CD4-positive, alpha-beta T cell treated with Interleukin-6 at 100 ng/mL for 8 hours (primary cell): ENCODE data around the gene DSC2.
"Not testable (repeated sequence)": the region's sequence is repeated elsewhere in the genome, so short reads cannot be mapped to it uniquely, and the experiment has no call there.

Source experiments
- DNase-seq: peaks from one replicate; pipeline ENCODE4 v3.0.0-alpha.2; 2020; ENCODE audit warnings: mixed read lengths, low spot score

Gene DSC2

GRCh38 chr18:31042406-31043181 lies 59.6 kb downstream of the DSC2 start, which contains the start of gene DSC3:
Gene DSC3 (minus strand): TSS chr18:31042742. CDS start chr18:31042660, 82 bp downstream.
- no peak for DNase-seq

- no peak for DNase-seq
Observed at GRCh38 chr18:31042084-31042405, 60.2 kb downstream of the DSC2 start.

- DNase-seq: no peak
Observed at GRCh38 chr18:31041271-31042083, 60.7 kb downstream of the DSC2 start.

- DNase-seq: no peak
Observed at GRCh38 chr18:31040686-31041270, 61.4 kb downstream of the DSC2 start.

GRCh38 chr18:31039426-31039825 lies 62.8 kb downstream of the DSC2 start:
- DNase-seq: no peak

GRCh38 chr18:31037686-31038085 lies 64.5 kb downstream of the DSC2 start:
- DNase-seq: not testable (repeated sequence)

- DNase-seq: no peak
Observed at GRCh38 chr18:31034541-31034940, 67.7 kb downstream of the DSC2 start.

GRCh38 chr18:31030574-31031278 lies 71.5 kb downstream of the DSC2 start:
- no peak for DNase-seq

- DNase-seq: no peak
Observed at GRCh38 chr18:31015715-31016434, 86.3 kb downstream of the DSC2 start.

- DNase-seq: not testable (repeated sequence)
Observed at GRCh38 chr18:31011455-31011854, 90.8 kb downstream of the DSC2 start.

GRCh38 chr18:31010601-31011000 lies 91.6 kb downstream of the DSC2 start:
- DNase-seq: no peak
